ENCODE measurements around the gene ZNF444.
"Not testable (repeated sequence)": the region's sequence is repeated elsewhere in the genome, so short reads cannot be mapped to it uniquely, and the experiment has no call there.

ZNF444 gene

DNA sequence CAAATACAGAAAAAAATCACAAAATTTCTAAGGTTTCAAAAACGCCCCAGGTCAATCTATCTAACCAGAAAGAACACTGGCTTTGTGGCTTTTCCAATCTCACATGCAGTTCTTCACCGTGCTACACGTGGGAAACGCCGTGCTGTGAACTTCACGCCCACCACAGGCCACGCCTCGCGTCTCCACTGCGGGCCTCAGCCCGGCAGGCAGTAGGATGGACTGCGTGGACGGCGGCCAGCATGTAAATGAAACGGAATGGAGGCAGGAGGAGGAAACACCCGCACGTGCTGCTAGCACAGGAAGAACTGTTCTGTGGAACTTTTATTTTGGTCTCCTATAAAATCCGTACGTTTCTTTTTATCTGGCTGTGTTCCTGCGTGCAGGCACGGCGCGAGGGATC is 43.8 kb upstream of the ZNF444 start:
- Histone ChIP-seq H2AK5ac (ENCODE audit: low read length) (no peak overlapping the region), H3K56ac (ENCODE audit: low read length) (no peak overlapping the region), H3K18ac (ENCODE audit: low read length) (no peak overlapping the region), H3K79me1 (ENCODE audit: low read length) (peaks cover 25% of the 10 kb centered on the region), H3K27me3 (ENCODE audit: insufficient read depth, low read length, poor library complexity) (no peaks in the 10 kb centered on the region), H3K4ac (ENCODE audit: low read depth, low read length) (no peak overlapping the region), H3K4me1 (ENCODE audit: control insufficient read depth, low read depth, low read length) (no peaks in the 10 kb centered on the region), H3K4me2 (ENCODE audit: low read length) (no peak overlapping the region), H2BK5ac (ENCODE audit: low read length) (no peak overlapping the region), H3K27ac (ENCODE audit: low read depth, low read length) (no peak overlapping the region), H2BK120ac (ENCODE audit: low read depth, low read length) (no peak overlapping the region), H4K8ac (ENCODE audit: low read depth, low read length) (no peak overlapping the region), H3K4me3 (ENCODE audit: low read length) (no peak overlapping the region), H3K79me2 (ENCODE audit: control insufficient read depth, insufficient read depth, low read length) (peaks cover 26% of the 10 kb centered on the region), H3K9ac (ENCODE audit: low read length) (no peak overlapping the region), H3K23ac (ENCODE audit: low read length) (no peak overlapping the region), H2BK15ac (replicated peaks; ENCODE audit: low read depth) (no peak overlapping the region), H4K5ac (ENCODE audit: low read length) (no peak overlapping the region), H3K36me3 (ENCODE audit: control insufficient read depth, insufficient read depth, low read length) (peaks cover 4% of the 10 kb centered on the region)
- DNase-seq = no peak
- no CpG with 5 or more reads among the region's 23 CpGs for WGBS (ENCODE audit: extremely low coverage, insufficient coverage, low lambda C conversion rate)

DNA sequence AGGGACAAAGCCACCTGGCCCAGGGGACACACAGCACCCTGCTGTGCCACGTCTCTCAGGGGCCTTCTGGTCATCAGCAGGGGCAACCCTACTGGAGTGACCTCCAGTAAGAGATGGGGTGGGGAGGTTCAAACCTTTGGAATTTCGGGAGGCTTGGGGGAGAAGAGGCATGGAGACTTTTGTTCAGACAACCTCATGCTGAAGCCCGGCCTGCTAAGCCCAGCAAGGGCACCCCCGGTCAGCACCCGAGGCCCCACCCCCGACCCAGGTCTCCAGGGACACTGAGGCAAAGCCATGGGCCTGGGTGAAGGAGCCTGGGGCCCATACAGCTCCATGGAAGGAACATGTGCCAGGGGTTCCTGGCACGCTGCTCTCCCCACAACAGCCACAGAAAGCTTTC is 43.3 kb upstream of the ZNF444 start:
- peaks cover 4% of the 10 kb centered on the region for H3K36me3 ChIP-seq (ENCODE audit: control insufficient read depth, insufficient read depth, low read length)
- H3K4me3 ChIP-seq (ENCODE audit: low read length) = no peak overlapping the region
- H3K79me2 ChIP-seq (ENCODE audit: control insufficient read depth, insufficient read depth, low read length) = peaks cover 25% of the 10 kb centered on the region
- H3K79me1 ChIP-seq (ENCODE audit: low read length) = peaks cover 22% of the 10 kb centered on the region
- H2BK120ac ChIP-seq (ENCODE audit: low read depth, low read length) = no peak overlapping the region
- no peak overlapping the region for H4K8ac ChIP-seq (ENCODE audit: low read depth, low read length)
- no peak overlapping the region for H3K4me2 ChIP-seq (ENCODE audit: low read length)
- H3K4ac ChIP-seq (ENCODE audit: low read depth, low read length) = no peak overlapping the region
- H2BK15ac ChIP-seq (replicated peaks; ENCODE audit: low read depth) = no peak overlapping the region
- no peaks in the 10 kb centered on the region for H3K4me1 ChIP-seq (ENCODE audit: control insufficient read depth, low read depth, low read length)
- no peak overlapping the region for H3K18ac ChIP-seq (ENCODE audit: low read length)
- H3K56ac ChIP-seq (ENCODE audit: low read length) = no peak overlapping the region
- no peak overlapping the region for H2BK5ac ChIP-seq (ENCODE audit: low read length)
- DNase-seq = no peak
- H3K27ac ChIP-seq (ENCODE audit: low read depth, low read length) = no peak overlapping the region
- H3K23ac ChIP-seq (ENCODE audit: low read length) = no peak overlapping the region
- no peak overlapping the region for H4K5ac ChIP-seq (ENCODE audit: low read length)
- no CpG with 5 or more reads among the region's 7 CpGs for WGBS (ENCODE audit: extremely low coverage, insufficient coverage, low lambda C conversion rate)
- H2AK5ac ChIP-seq (ENCODE audit: low read length) = no peak overlapping the region
- no peak overlapping the region for H3K9ac ChIP-seq (ENCODE audit: low read length)
- H3K27me3 ChIP-seq (ENCODE audit: insufficient read depth, low read length, poor library complexity) = no peaks in the 10 kb centered on the region

DNA sequence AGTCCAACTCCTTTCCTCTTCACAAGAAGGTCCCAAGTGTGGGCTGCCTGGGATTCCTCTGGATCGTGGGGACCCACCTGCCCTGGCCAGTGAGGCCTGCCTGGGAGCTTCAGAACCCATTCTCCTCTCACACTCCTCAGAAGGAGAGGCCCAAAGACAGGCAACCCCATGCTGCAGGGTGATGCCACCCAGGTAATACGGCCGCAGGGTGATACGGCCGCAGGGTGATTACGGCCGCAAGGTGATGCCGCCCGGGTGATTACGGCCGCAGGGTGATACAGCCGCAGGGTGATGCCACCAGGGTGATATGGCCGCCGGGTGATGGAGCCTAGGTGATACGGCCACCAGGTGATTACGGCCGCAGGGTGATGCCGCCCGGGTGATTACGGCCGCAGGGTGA is 42.9 kb upstream of the ZNF444 start:
- WGBS (ENCODE audit: extremely low coverage, insufficient coverage, low lambda C conversion rate) = no CpG with 5 or more reads among the region's 21 CpGs
- peaks cover 19% of the 10 kb centered on the region for H3K79me1 ChIP-seq (ENCODE audit: low read length)
- not testable (repeated sequence) for H4K5ac ChIP-seq (ENCODE audit: low read length); H4K8ac ChIP-seq (ENCODE audit: low read depth, low read length); H3K23ac ChIP-seq (ENCODE audit: low read length); H3K4me3 ChIP-seq (ENCODE audit: low read length); H3K9ac ChIP-seq (ENCODE audit: low read length); DNase-seq; H3K27ac ChIP-seq (ENCODE audit: low read depth, low read length); H2BK15ac ChIP-seq (replicated peaks; ENCODE audit: low read depth); H3K4me2 ChIP-seq (ENCODE audit: low read length); H2AK5ac ChIP-seq (ENCODE audit: low read length); H3K18ac ChIP-seq (ENCODE audit: low read length); H3K27me3 ChIP-seq (ENCODE audit: insufficient read depth, low read length, poor library complexity); H3K56ac ChIP-seq (ENCODE audit: low read length); H2BK5ac ChIP-seq (ENCODE audit: low read length); H3K36me3 ChIP-seq (ENCODE audit: control insufficient read depth, insufficient read depth, low read length); H3K4me1 ChIP-seq (ENCODE audit: control insufficient read depth, low read depth, low read length); H2BK120ac ChIP-seq (ENCODE audit: low read depth, low read length); H3K4ac ChIP-seq (ENCODE audit: low read depth, low read length)
- H3K79me2 ChIP-seq (ENCODE audit: control insufficient read depth, insufficient read depth, low read length) = peaks cover 25% of the 10 kb centered on the region

DNA sequence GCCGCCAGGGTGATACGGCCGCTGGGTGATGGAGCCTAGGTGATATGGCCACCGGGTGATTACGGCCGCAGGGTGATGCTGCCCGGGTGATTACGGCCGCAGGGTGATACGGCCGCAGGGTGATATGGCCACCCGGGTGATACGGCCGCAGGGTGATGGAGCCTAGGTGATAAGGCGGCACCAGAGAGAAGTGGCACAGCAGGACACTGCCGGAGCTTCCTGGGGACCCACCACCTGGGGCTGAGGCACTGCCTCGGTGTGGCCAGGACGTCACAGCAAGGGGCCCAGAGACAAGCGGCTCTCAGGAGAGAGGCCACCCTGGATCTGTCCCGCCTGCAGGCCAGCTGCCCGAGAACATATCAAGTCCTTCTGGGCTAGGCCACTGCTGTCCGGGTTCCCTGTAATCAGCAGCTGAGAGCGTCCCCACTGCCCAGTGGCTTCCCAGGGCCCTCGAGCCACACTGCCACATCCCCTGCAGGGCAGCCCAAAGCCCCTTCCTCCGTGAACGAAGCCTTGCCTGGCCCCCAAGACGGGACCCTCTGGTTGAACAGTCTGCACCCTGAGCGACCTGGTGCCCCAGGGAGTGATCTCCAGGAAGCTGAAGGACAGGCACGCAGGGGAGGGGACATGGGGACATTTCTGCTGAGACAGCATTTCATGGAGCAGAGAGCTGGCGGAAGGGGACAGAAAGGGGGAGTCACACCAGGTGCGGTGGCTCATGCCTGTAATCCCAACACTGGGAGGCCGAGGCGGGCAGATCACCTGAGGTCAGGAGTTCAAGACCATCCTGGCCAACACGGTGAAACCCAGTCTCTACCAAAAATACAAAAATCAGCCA is 42.1 kb upstream of the ZNF444 start:
- Histone ChIP-seq H2BK120ac (ENCODE audit: low read depth, low read length) (no peak overlapping the region), H3K79me2 (ENCODE audit: control insufficient read depth, insufficient read depth, low read length) (peaks cover 24% of the 10 kb centered on the region), H3K56ac (ENCODE audit: low read length) (no peak overlapping the region), H3K36me3 (ENCODE audit: control insufficient read depth, insufficient read depth, low read length) (peaks cover 4% of the 10 kb centered on the region), H3K18ac (ENCODE audit: low read length) (no peak overlapping the region), H3K4me1 (ENCODE audit: control insufficient read depth, low read depth, low read length) (no peaks in the 10 kb centered on the region), H4K8ac (ENCODE audit: low read depth, low read length) (no peak overlapping the region), H3K4me2 (ENCODE audit: low read length) (no peak overlapping the region), H3K79me1 (ENCODE audit: low read length) (peaks cover 17% of the 10 kb centered on the region), H3K27ac (ENCODE audit: low read depth, low read length) (no peak overlapping the region), H3K27me3 (ENCODE audit: insufficient read depth, low read length, poor library complexity) (no peaks in the 10 kb centered on the region), H2BK15ac (replicated peaks; ENCODE audit: low read depth) (no peak overlapping the region), H2BK5ac (ENCODE audit: low read length) (no peak overlapping the region), H3K23ac (ENCODE audit: low read length) (no peak overlapping the region), H2AK5ac (ENCODE audit: low read length) (no peak overlapping the region), H3K4me3 (ENCODE audit: low read length) (no peak overlapping the region), H3K9ac (ENCODE audit: low read length) (no peak overlapping the region), H3K4ac (ENCODE audit: low read depth, low read length) (no peak overlapping the region), H4K5ac (ENCODE audit: low read length) (no peak overlapping the region)
- WGBS (ENCODE audit: extremely low coverage, insufficient coverage, low lambda C conversion rate) = no CpG with 5 or more reads among the region's 34 CpGs
- no peak for DNase-seq

DNA sequence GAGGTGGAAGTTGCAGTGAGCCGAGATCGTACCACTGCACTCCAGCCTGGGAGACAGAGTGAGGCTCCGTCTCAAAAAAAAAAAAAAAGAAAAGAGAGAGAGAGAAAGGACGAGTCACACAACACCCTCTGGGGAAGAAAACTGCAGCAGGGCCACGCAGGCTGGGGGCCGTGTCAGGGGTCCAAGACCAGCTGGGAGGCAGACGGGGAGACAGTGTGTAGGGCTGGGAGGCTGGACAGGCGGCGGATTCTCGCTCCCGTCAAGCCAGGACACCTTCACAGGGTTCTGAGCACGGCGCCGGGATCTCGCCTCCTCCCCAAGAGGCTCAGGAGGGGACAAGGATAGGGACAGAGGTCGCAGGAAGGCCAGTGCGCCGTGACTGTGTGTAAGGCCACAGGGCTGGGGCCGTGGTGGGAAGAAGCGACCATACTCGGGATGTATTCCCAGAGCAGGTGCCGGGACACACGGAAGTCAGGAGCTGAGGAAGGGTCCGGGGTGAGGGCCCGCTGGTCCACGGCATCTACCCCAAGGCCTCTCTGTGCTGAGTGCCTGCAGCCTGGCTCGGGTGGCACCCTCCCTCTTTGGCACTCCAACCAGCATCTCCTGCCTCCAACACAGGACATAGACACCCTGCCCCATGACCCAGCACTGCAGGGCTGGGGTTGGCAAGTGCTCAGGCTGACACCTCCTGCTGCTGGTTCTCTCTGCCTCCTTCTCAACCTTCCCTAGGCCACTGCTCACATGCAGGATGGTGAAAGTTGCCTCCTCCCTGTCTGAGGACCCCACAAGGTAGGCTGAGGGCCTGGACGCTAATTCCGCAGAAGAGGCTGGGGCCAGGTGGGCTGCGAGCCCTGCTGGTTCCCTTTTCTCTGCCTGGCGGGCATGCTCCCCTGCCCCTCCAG is 41.2 kb upstream of the ZNF444 start:
- Histone ChIP-seq H3K27ac (ENCODE audit: low read depth, low read length) (no peak overlapping the region), H4K5ac (ENCODE audit: low read length) (no peak overlapping the region), H2BK5ac (ENCODE audit: low read length) (no peak overlapping the region), H3K4me1 (ENCODE audit: control insufficient read depth, low read depth, low read length) (no peaks in the 10 kb centered on the region), H3K79me1 (ENCODE audit: low read length) (peaks cover 20% of the 10 kb centered on the region), H3K9ac (ENCODE audit: low read length) (no peak overlapping the region), H3K18ac (ENCODE audit: low read length) (no peak overlapping the region), H2BK120ac (ENCODE audit: low read depth, low read length) (no peak overlapping the region), H3K4ac (ENCODE audit: low read depth, low read length) (no peak overlapping the region), H3K36me3 (ENCODE audit: control insufficient read depth, insufficient read depth, low read length) (peaks cover 4% of the 10 kb centered on the region), H2BK15ac (replicated peaks; ENCODE audit: low read depth) (no peak overlapping the region), H3K79me2 (ENCODE audit: control insufficient read depth, insufficient read depth, low read length) (peaks cover 31% of the 10 kb centered on the region), H3K4me2 (ENCODE audit: low read length) (no peak overlapping the region), H3K23ac (ENCODE audit: low read length) (no peak overlapping the region), H4K8ac (ENCODE audit: low read depth, low read length) (no peak overlapping the region), H3K4me3 (ENCODE audit: low read length) (no peak overlapping the region), H3K56ac (ENCODE audit: low read length) (no peak overlapping the region), H2AK5ac (ENCODE audit: low read length) (no peak overlapping the region), H3K27me3 (ENCODE audit: insufficient read depth, low read length, poor library complexity) (no peaks in the 10 kb centered on the region)
- WGBS (ENCODE audit: extremely low coverage, insufficient coverage, low lambda C conversion rate) = no CpG with 5 or more reads among the region's 31 CpGs
- no peak for DNase-seq
